Osteoblast (primary cell): ENCODE results near the gene RIPOR3. TPM values are rescaled to one million over a fixed set of nuclear protein-coding genes. Genes with fewer than 3 reads are reported as not detected.

Source experiments
- DNase-seq: peaks from one replicate; pipeline ENCODE4 v3.0.0; 2011; ENCODE audit warnings: low spot score, mixed read lengths; ENCODE audit not compliant: insufficient read length; ENCODE audit errors: missing footprints
- H2AFZ ChIP-seq: 2 replicates; pipeline ENCODE4 v1.6.0; 2011; ENCODE audit warnings: mild to moderate bottlenecking, low read length
- H3K27ac ChIP-seq: 2 replicates; pipeline ENCODE4 v1.5.1; 2011; ENCODE audit warnings: mild to moderate bottlenecking, low read depth, low read length, moderate library complexity
- H3K27me3 ChIP-seq: 2 replicates; pipeline ENCODE4 v1.6.0; 2012; ENCODE audit warnings: mild to moderate bottlenecking, control low read depth, inconsistent platforms, low read length, moderate library complexity; ENCODE audit not compliant: insufficient read depth
- H3K36me3 ChIP-seq: 2 replicates; pipeline ENCODE4 v1.5.1; 2011; ENCODE audit warnings: mild to moderate bottlenecking, low read length, control low read depth, moderate library complexity; ENCODE audit not compliant: insufficient read depth
- H3K4me1 ChIP-seq: 2 replicates; pipeline ENCODE4 v1.5.1; 2011; ENCODE audit warnings: mild to moderate bottlenecking, low read length, control low read depth, moderate library complexity; ENCODE audit not compliant: insufficient read depth
- H3K4me2 ChIP-seq: 2 replicates; pipeline ENCODE4 v1.6.0; 2011; ENCODE audit warnings: mild to moderate bottlenecking, low read length; ENCODE audit not compliant: insufficient read depth
- H3K4me3 ChIP-seq: fragments of 200-600 bp; sonication (generic); 3 replicates; pipeline ENCODE4 v1.5.1; 2012; ENCODE audit warnings: mild to moderate bottlenecking, low read length, inconsistent platforms; ENCODE audit not compliant: insufficient read depth
- H3K79me2 ChIP-seq: 2 replicates; pipeline ENCODE4 v1.6.0; 2012; ENCODE audit warnings: mild to moderate bottlenecking, low read length, control low read depth, inconsistent platforms; ENCODE audit not compliant: insufficient read depth
- H3K9me3 ChIP-seq: 2 replicates; pipeline ENCODE4 v1.5.1; 2011; ENCODE audit warnings: low read depth, low read length, control low read depth
- H4K20me1 ChIP-seq: 2 replicates; pipeline ENCODE4 v1.6.0; 2012; ENCODE audit warnings: mild to moderate bottlenecking, low read length, control low read depth; ENCODE audit not compliant: insufficient read depth
- CTCF ChIP-seq: IDR thresholded peaks from 2 replicates; pipeline ENCODE4 v1.5.1; 2011; ENCODE audit warnings: mild to moderate bottlenecking, low read depth, low read length, moderate library complexity; ENCODE audit errors: extremely low read depth
- total RNA-seq: library from RNA; depleted of rRNA; stranded (reverse); fragments of >200 nt; gene quantifications from 2 replicates; pipeline ENCODE4 v1.2.3, GENCODE V29; 2012

Gene RIPOR3
- total RNA-seq, 1 donor: 1.1 TPM

DNA sequence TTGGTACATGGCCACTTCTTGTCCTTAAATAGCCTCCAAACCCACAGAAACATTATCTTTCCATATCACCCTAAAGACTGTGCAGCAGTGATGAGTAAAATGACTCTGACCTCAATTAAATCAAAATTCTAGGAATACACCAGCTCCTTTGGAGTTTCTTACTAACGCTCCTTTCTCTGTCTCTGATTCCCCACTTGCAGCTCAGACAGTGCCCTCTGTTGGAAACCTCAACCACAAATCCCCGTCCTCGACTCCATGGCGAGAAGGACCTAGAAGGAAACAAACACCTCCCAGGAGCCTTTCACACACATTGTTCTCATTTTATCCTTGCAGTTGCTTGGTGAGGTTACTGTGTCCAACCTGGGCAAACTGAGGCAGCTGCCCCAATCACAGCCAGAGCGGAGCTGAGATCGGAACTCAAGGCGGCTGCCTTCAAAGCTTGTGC is 22.3 kb upstream of the RIPOR3 start:
- Histone ChIP-seq H3K4me3 (no peak overlapping the region), H3K27me3 (no peaks in the 10 kb centered on the region), H3K4me2 (no peak overlapping the region), H3K4me1 (peaks cover 23% of the 10 kb centered on the region), H2AFZ (peak overlapping the region; percentile 83), H3K79me2 (no peaks in the 10 kb centered on the region), H3K9me3 (no peaks in the 10 kb centered on the region), H3K27ac (no peak overlapping the region), H3K36me3 (no peaks in the 10 kb centered on the region), H4K20me1 (no peaks in the 10 kb centered on the region)
- DNase-seq: no peak
- TF ChIP-seq CTCF: peak; percentile 60

DNA sequence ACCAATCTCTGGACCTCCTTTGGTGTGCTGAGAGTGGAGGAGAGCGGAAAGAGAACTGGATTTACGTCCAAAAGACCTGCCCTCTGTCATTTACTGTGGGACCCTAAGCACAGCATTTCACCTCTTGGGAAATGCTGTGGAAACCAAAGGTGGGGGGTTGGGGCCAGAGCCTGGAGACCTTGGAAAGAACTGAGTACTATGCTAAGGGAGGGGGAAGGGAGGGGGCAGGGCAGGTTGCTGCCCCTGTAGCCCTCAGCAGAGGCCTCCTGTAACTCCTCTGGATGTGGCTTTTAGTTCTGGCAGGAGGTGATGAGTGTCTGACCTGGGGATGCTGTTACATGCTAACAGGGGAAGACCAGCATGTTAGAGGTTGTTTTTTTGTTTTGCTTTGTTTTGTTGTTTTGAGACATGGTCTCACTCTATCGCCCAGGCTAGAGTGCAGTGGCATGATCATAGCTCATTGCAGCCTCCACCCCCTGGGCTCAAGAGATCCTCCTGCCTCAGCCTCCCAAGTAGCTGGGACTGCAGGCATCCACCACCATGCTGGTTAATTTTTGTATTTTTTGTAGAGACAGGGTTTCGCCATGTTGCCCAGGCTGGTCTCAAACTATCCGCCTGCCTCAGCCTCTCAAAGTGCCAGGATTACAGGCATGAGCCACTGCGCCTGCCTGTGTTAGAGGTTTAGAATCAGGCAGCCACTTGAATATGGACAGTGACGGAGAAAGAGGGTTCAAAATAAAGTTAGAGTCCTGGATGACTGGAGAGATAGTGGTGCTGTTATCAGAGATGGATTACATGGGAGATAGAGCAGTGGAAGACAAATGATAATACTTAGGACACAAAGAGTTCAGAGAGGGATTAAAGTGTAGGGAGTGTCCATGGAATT is 21.7 kb upstream of the RIPOR3 start:
- no peak for TF ChIP-seq CTCF
- Histone ChIP-seq H3K4me2 (no peak overlapping the region), H3K79me2 (no peaks in the 10 kb centered on the region), H4K20me1 (no peaks in the 10 kb centered on the region), H3K36me3 (no peaks in the 10 kb centered on the region), H3K4me3 (no peak overlapping the region), H3K27me3 (no peaks in the 10 kb centered on the region), H3K27ac (no peak overlapping the region), H2AFZ (no peak overlapping the region), H3K4me1 (peaks cover 16% of the 10 kb centered on the region), H3K9me3 (no peaks in the 10 kb centered on the region)
- no peak for DNase-seq

DNA sequence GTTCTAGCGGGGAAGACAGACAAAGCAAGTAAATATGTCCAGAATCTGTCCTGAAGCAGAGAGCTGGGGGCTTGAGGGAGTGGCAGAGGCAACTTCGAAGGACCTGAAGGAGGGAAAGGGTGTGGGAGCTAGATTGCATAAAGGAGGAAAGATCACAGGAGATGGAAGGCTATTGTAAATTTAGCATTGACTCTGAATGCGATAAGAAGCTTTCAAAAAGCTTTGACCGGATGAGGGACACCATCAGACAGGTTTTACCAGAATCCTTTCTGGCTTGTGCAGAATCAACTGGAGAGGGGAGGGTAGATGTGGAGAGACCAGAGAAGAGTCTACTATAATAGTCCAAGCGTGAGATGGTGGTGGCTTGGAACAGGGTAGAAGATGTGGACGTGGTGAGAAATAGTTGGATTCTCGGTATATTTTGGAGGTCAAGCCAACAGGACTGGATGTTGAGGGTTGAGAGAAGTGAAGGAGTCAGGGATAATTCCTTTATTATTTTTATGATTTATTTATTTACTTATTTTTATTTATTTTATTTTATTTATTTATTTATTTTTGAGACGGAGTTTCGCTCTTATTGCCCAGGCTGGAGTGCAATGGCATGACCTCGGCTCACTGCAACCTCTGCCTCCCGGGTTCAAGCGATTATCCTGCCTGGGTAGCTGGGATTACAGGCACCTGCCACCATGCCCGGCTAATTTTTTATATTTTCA is 19.9 kb upstream of the RIPOR3 start:
- no peak for TF ChIP-seq CTCF

More for the DNA sequence above, 19.9 kb upstream of the RIPOR3 start:
- no peaks in the 10 kb centered on the region for H3K79me2 ChIP-seq
- H2AFZ ChIP-seq: peak overlapping the region; percentile 17
- H3K9me3 ChIP-seq: no peaks in the 10 kb centered on the region
- no peak overlapping the region for H3K27ac ChIP-seq
- H3K4me1 ChIP-seq: peaks cover 12% of the 10 kb centered on the region
- no peaks in the 10 kb centered on the region for H3K36me3 ChIP-seq
- H3K27me3 ChIP-seq: no peaks in the 10 kb centered on the region
- H3K4me3 ChIP-seq: no peak overlapping the region
- no peak for DNase-seq
- no peaks in the 10 kb centered on the region for H4K20me1 ChIP-seq
- no peak overlapping the region for H3K4me2 ChIP-seq
